Left ventricle myocardium inferior (tissue), 1 donor: Measurements from ENCODE around the gene CD276. TPM values are rescaled to one million over a fixed set of nuclear protein-coding genes. Genes with fewer than 3 reads are reported as not detected.

ENCODE experiments used
- DNase-seq: peaks from one replicate; pipeline ENCODE4 v3.0.0-alpha.2; 2020
- H3K27ac ChIP-seq: fragments of 200-600 bp; replicated peaks from 2 replicates; pipeline ENCODE4 v1.8.0; 2021
- H3K27me3 ChIP-seq: fragments of 200-600 bp; 2 replicates; pipeline ENCODE4 v1.8.0; 2021; ENCODE audit warnings: low read depth
- H3K36me3 ChIP-seq: fragments of 200-600 bp; 2 replicates; pipeline ENCODE4 v1.8.0; 2021
- H3K4me1 ChIP-seq: fragments of 200-600 bp; 2 replicates; pipeline ENCODE4 v1.8.0; 2021
- H3K4me3 ChIP-seq: fragments of 200-600 bp; 2 replicates; pipeline ENCODE4 v1.8.0; 2021; ENCODE audit warnings: mild to moderate bottlenecking, moderate library complexity
- H3K9me3 ChIP-seq: fragments of 200-600 bp; replicated peaks from 2 replicates; pipeline ENCODE4 v1.8.0; 2021
- intact Hi-C: fragments of 100-400 bp; cut with micrococcal nuclease; formaldehyde crosslinking; loops from one replicate; pipeline ENCODE4 v1.11.0; 2022
- total RNA-seq: library from RNA; stranded (reverse); fragmentation: NEBNext Ultra II Directional; extraction: Animal tissue kit (Norgen Biotek cat#: 25700); gene quantifications from one replicate; pipeline ENCODE4 v1.2.1, GENCODE V29; 2021
- TF ChIP-seq, protein P1 (sequence below): fragments of 200-600 bp; IDR thresholded peaks from 2 replicates; pipeline ENCODE4 v1.8.0; 2021; ENCODE audit warnings: antibody characterized with exemption, mild to moderate bottlenecking, borderline replicate concordance
- donor health status: DM: no; HTN: yes; CAD: no; lungs with severe emphysema.

CD276 gene
- total RNA-seq, 1 donor from 2014 or later: 32.4 TPM

- Histone ChIP-seq H3K4me3 (no peak overlapping the region), H3K27me3 (peaks cover 7% of the 10 kb centered on the region), H3K4me1 (peaks cover 13% of the 10 kb centered on the region), H3K9me3 (no peaks in the 10 kb centered on the region), H3K36me3 (no peaks in the 10 kb centered on the region), H3K27ac (no peak overlapping the region)
- DNase-seq: no peak
- intact Hi-C loops: no loop called here
- TF ChIP-seq, protein P1, sequence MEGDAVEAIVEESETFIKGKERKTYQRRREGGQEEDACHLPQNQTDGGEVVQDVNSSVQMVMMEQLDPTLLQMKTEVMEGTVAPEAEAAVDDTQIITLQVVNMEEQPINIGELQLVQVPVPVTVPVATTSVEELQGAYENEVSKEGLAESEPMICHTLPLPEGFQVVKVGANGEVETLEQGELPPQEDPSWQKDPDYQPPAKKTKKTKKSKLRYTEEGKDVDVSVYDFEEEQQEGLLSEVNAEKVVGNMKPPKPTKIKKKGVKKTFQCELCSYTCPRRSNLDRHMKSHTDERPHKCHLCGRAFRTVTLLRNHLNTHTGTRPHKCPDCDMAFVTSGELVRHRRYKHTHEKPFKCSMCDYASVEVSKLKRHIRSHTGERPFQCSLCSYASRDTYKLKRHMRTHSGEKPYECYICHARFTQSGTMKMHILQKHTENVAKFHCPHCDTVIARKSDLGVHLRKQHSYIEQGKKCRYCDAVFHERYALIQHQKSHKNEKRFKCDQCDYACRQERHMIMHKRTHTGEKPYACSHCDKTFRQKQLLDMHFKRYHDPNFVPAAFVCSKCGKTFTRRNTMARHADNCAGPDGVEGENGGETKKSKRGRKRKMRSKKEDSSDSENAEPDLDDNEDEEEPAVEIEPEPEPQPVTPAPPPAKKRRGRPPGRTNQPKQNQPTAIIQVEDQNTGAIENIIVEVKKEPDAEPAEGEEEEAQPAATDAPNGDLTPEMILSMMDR: no peak
Measured at GRCh38 chr15:73732930-73733329, 48.7 kb downstream of the CD276 start.

GRCh38 chr15:73737535-73737934, 53.4 kb downstream of the CD276 start:
- TF ChIP-seq, protein P1: no peak
- H3K4me3 ChIP-seq: no peak overlapping the region
- no peaks in the 10 kb centered on the region for H3K36me3 ChIP-seq
- H3K27me3 ChIP-seq: peaks cover 7% of the 10 kb centered on the region
- H3K4me1 ChIP-seq: peaks cover 17% of the 10 kb centered on the region
- no peak for DNase-seq
- no peak overlapping the region for H3K27ac ChIP-seq
- no peaks in the 10 kb centered on the region for H3K9me3 ChIP-seq
- intact Hi-C loops: no loop called here

GRCh38 chr15:73740152-73741048, 56.2 kb downstream of the CD276 start:
- DNase-seq: no peak
- Histone ChIP-seq H3K4me3 (no peak overlapping the region), H3K27ac (no peak overlapping the region), H3K27me3 (no peaks in the 10 kb centered on the region), H3K4me1 (peaks cover 31% of the 10 kb centered on the region), H3K9me3 (no peaks in the 10 kb centered on the region), H3K36me3 (no peaks in the 10 kb centered on the region)
- intact Hi-C loops: no loop called here
- TF ChIP-seq, protein P1: no peak

- no peak overlapping the region for H3K27ac ChIP-seq
- intact Hi-C loops: no loop called here
- TF ChIP-seq, protein P1: no peak
- no peak overlapping the region for H3K4me3 ChIP-seq
- H3K27me3 ChIP-seq: no peaks in the 10 kb centered on the region
- no peaks in the 10 kb centered on the region for H3K36me3 ChIP-seq
- no peak for DNase-seq
- H3K9me3 ChIP-seq: no peaks in the 10 kb centered on the region
- H3K4me1 ChIP-seq: peaks cover 31% of the 10 kb centered on the region
Measured at GRCh38 chr15:73741321-73741836, 57.2 kb downstream of the CD276 start.

- Histone ChIP-seq H3K36me3 (no peaks in the 10 kb centered on the region), H3K27me3 (no peaks in the 10 kb centered on the region), H3K9me3 (no peaks in the 10 kb centered on the region), H3K4me3 (no peak overlapping the region), H3K27ac (no peak overlapping the region), H3K4me1 (peaks cover 46% of the 10 kb centered on the region)
- intact Hi-C loops: no loop called here
- TF ChIP-seq, protein P1: no peak
- no peak for DNase-seq
Measured at GRCh38 chr15:73744293-73744692, 60.1 kb downstream of the CD276 start.
